Measurements from ENCODE around the gene GOLGA7B. TPM values are rescaled to one million over a fixed set of nuclear protein-coding genes. Genes with fewer than 3 reads are reported as not detected.
A peak's percentile ranks its signal among the peaks of the same experiment; 100 is the strongest.

The GOLGA7B gene
- 1 to 10 TPM in 1 of 4 donors, under 1 TPM in 3; 0.28 to 1.1 (median 0.62) TPM for polyA plus RNA-seq (ENCODE audit: insufficient read length in 4 of 4)

GRCh38 chr10:97849687-97850402 is at the start of gene GOLGA7B:
GOLGA7B (plus strand) TSS chr10:97849843; CDS start chr10:97850304, 461 bp downstream.
- DNase-seq (ENCODE audit: low read depth in 4 of 4, low spot score in 3 of 4), result peak; percentile 18 to 48 (median 30)

GRCh38 chr10:97800474-97800873 is 49.2 kb upstream of the GOLGA7B start:
- DNase-seq (ENCODE audit: low read depth in 4 of 4, low spot score in 3 of 4), result no peak

GRCh38 chr10:97801422-97801821 is 48.2 kb upstream of the GOLGA7B start:
- no peak for DNase-seq (ENCODE audit: low read depth in 4 of 4, low spot score in 3 of 4)

- no peak for DNase-seq (ENCODE audit: low read depth in 4 of 4, low spot score in 3 of 4)
Measured at GRCh38 chr10:97805096-97805884, 44.4 kb upstream of the GOLGA7B start.

GRCh38 chr10:97805949-97806348 is 43.7 kb upstream of the GOLGA7B start:
- DNase-seq (ENCODE audit: low read depth in 4 of 4, low spot score in 3 of 4), result no peak

- no peak for DNase-seq (ENCODE audit: low read depth in 4 of 4, low spot score in 3 of 4)
Measured at GRCh38 chr10:97810446-97810845, 39.2 kb upstream of the GOLGA7B start.

GRCh38 chr10:97811958-97812357 is 37.7 kb upstream of the GOLGA7B start:
- no peak for DNase-seq (ENCODE audit: low read depth in 4 of 4, low spot score in 3 of 4)

GRCh38 chr10:97812696-97813095 is 36.9 kb upstream of the GOLGA7B start:
- DNase-seq (ENCODE audit: low read depth in 4 of 4, low spot score in 3 of 4), result no peak

GRCh38 chr10:97813311-97813710 is 36.3 kb upstream of the GOLGA7B start:
- DNase-seq (ENCODE audit: low read depth in 4 of 4, low spot score in 3 of 4), result no peak

- DNase-seq (ENCODE audit: low read depth in 4 of 4, low spot score in 3 of 4), result no peak
Measured at GRCh38 chr10:97814996-97815395, 34.6 kb upstream of the GOLGA7B start.

GRCh38 chr10:97816609-97817008 is 33.0 kb upstream of the GOLGA7B start:
- no peak for DNase-seq (ENCODE audit: low read depth in 4 of 4, low spot score in 3 of 4)

- DNase-seq (ENCODE audit: low read depth in 4 of 4, low spot score in 3 of 4), result no peak
Measured at GRCh38 chr10:97818572-97818971, 31.1 kb upstream of the GOLGA7B start.

GRCh38 chr10:97820096-97820704 is 29.4 kb upstream of the GOLGA7B start:
- DNase-seq (ENCODE audit: low read depth in 4 of 4, low spot score in 3 of 4), result no peak

- DNase-seq (ENCODE audit: low read depth in 4 of 4, low spot score in 3 of 4), result no peak
Measured at GRCh38 chr10:97821308-97822038, 28.2 kb upstream of the GOLGA7B start.

- no peak for DNase-seq (ENCODE audit: low read depth in 4 of 4, low spot score in 3 of 4)
Measured at GRCh38 chr10:97822261-97822687, 27.4 kb upstream of the GOLGA7B start.

- DNase-seq (ENCODE audit: low read depth in 4 of 4, low spot score in 3 of 4), result no peak
Measured at GRCh38 chr10:97823734-97824133, 25.9 kb upstream of the GOLGA7B start.

- no peak for DNase-seq (ENCODE audit: low read depth in 4 of 4, low spot score in 3 of 4)
Measured at GRCh38 chr10:97825020-97825760, 24.5 kb upstream of the GOLGA7B start.

- no peak for DNase-seq (ENCODE audit: low read depth in 4 of 4, low spot score in 3 of 4)
Measured at GRCh38 chr10:97826892-97827291, 22.8 kb upstream of the GOLGA7B start.

GRCh38 chr10:97827702-97828291 is 21.8 kb upstream of the GOLGA7B start:
- DNase-seq (ENCODE audit: low read depth in 4 of 4, low spot score in 3 of 4), result no peak

GRCh38 chr10:97828721-97829120 is 20.9 kb upstream of the GOLGA7B start:
- DNase-seq (ENCODE audit: low read depth in 4 of 4, low spot score in 3 of 4), result no peak

Measured in right renal pelvis (tissue), 4 donors.